ENCODE data around the gene PCNP. TPM values are rescaled to one million over a fixed set of nuclear protein-coding genes. Genes with fewer than 3 reads are reported as not detected.

PCNP gene
- total RNA-seq, 4 donors from 2014 or later = 107 to 159 (median 130) TPM

DNA sequence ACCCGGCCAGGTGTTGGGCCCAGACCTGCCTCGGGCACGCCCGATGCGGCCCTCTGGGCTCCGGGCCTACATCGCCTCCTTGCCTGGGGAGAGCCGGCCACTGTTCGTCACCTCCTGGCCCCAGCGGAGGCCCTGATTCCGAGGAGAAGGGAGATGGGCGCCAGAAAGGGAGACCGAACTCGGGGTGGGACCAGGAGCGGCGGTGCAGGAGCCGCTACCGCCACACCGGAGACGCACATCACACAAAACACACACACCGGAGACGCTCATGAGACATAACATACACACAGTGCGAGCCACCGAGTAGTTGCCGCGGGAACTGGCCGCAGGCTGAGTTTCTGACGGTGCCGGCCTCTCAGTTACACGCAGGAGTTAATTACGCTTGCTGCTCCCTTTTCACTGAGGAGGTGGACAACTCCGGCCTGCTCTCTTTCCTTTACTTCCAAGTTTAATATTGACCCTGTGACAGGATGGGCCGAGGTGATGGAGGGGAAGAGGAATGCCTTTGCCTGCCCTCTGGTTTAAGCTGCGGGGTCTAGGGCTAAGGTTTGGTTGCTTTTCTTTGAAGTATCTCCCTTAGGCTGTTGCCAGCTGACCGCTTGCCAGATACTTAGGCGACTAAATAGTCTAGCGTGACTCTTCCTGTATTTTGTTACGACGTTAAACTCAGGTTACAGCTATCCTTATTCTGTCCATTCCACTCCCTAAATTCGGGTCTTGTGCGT lies 570 bp downstream of the PCNP start:
- Histone ChIP-seq H3K4me1 (peaks cover 11 to 55% (median 12%) of the 10 kb centered on the region in 3 donors), H3K36me3 (peaks cover 0 to 12% of the 10 kb centered on the region in 2 donors)

GRCh38 chr3:101577286-101577685 lies 3.3 kb downstream of the PCNP start:
- Histone ChIP-seq H3K27me3 (no peaks in the 10 kb centered on the region), H3K9me3 (no peaks in the 10 kb centered on the region), H3K4me1 (peaks cover 11 to 82% (median 17%) of the 10 kb centered on the region in 3 donors), H3K27ac (no peak overlapping the region), H3K36me3 (peaks cover 0 to 12% of the 10 kb centered on the region in 2 donors), H3K4me3 (no peak overlapping the region)
- TF ChIP-seq POLR2AphosphoS5 (IDR thresholded peaks at IDR 0.05) = no peak
- TF ChIP-seq, protein P1, sequence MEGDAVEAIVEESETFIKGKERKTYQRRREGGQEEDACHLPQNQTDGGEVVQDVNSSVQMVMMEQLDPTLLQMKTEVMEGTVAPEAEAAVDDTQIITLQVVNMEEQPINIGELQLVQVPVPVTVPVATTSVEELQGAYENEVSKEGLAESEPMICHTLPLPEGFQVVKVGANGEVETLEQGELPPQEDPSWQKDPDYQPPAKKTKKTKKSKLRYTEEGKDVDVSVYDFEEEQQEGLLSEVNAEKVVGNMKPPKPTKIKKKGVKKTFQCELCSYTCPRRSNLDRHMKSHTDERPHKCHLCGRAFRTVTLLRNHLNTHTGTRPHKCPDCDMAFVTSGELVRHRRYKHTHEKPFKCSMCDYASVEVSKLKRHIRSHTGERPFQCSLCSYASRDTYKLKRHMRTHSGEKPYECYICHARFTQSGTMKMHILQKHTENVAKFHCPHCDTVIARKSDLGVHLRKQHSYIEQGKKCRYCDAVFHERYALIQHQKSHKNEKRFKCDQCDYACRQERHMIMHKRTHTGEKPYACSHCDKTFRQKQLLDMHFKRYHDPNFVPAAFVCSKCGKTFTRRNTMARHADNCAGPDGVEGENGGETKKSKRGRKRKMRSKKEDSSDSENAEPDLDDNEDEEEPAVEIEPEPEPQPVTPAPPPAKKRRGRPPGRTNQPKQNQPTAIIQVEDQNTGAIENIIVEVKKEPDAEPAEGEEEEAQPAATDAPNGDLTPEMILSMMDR (IDR thresholded peaks at IDR 0.05) = no peak
- TF ChIP-seq POLR2A (IDR thresholded peaks at IDR 0.05) = no peak
- no peak for TF ChIP-seq EP300 (IDR thresholded peaks at IDR 0.05)
- ATAC-seq = no peak
- 100% methylated on average over 1 to 4 of the region's 6 CpGs for WGBS, 2 donors (ENCODE audit: low coverage in 1 of 2)

More for the DNA sequence above, 570 bp downstream of the PCNP start:
- H3K27ac ChIP-seq = peak overlapping the region; percentile 95 to 99 (median 98)
- peak overlapping the region; percentile 69 to 93 for H3K4me3 ChIP-seq
- H3K9me3 ChIP-seq = no peaks in the 10 kb centered on the region
- no peaks in the 10 kb centered on the region for H3K27me3 ChIP-seq
- TF ChIP-seq POLR2AphosphoS5 (IDR thresholded peaks at IDR 0.05) (peak; percentile 40), POLR2A (IDR thresholded peaks at IDR 0.05) (peak in 1 of 2 donors; percentile 12), EP300 (IDR thresholded peaks at IDR 0.05) (no peak)
- TF ChIP-seq, protein P1 (IDR thresholded peaks at IDR 0.05) = no peak
- 0% methylated on average over 17 to 18 of the region's 41 CpGs for WGBS, 2 donors (ENCODE audit: low coverage in 1 of 2)
- ATAC-seq = peak; percentile 70

- WGBS, 2 donors (ENCODE audit: low coverage in 1 of 2) = 11 to 22% methylated on average over 1 of the region's 1 CpG
These were observed 14.6 kb downstream of the PCNP start for GRCh38 chr3:101588616-101589015.

GRCh38 chr3:101591071-101591470 lies 17.1 kb downstream of the PCNP start:
- H3K9me3 ChIP-seq = no peaks in the 10 kb centered on the region
- ATAC-seq = no peak
- H3K4me3 ChIP-seq = no peak overlapping the region
- H3K27me3 ChIP-seq = no peaks in the 10 kb centered on the region
- no peak overlapping the region for H3K27ac ChIP-seq
- H3K36me3 ChIP-seq = peaks cover 5 to 98% of the 10 kb centered on the region in 2 donors
- 65 to 67% methylated on average over 3 of the region's 3 CpGs for WGBS, 2 donors (ENCODE audit: low coverage in 1 of 2)
- peaks cover 0 to 1% (median 0%) of the 10 kb centered on the region in 3 donors for H3K4me1 ChIP-seq
- TF ChIP-seq POLR2A (IDR thresholded peaks at IDR 0.05) (no peak), POLR2AphosphoS5 (IDR thresholded peaks at IDR 0.05) (no peak), EP300 (IDR thresholded peaks at IDR 0.05) (no peak)
- TF ChIP-seq, protein P1 (IDR thresholded peaks at IDR 0.05) = no peak

More at GRCh38 chr3:101588616-101589015, 14.6 kb downstream of the PCNP start:
- Histone ChIP-seq H3K27me3 (no peaks in the 10 kb centered on the region), H3K9me3 (no peaks in the 10 kb centered on the region), H3K36me3 (peaks cover 5 to 90% of the 10 kb centered on the region in 2 donors), H3K4me1 (peaks cover 0 to 8% (median 0%) of the 10 kb centered on the region in 3 donors), H3K4me3 (no peak overlapping the region), H3K27ac (no peak overlapping the region)
- ATAC-seq = no peak
- TF ChIP-seq, protein P1 (IDR thresholded peaks at IDR 0.05) = no peak

DNA sequence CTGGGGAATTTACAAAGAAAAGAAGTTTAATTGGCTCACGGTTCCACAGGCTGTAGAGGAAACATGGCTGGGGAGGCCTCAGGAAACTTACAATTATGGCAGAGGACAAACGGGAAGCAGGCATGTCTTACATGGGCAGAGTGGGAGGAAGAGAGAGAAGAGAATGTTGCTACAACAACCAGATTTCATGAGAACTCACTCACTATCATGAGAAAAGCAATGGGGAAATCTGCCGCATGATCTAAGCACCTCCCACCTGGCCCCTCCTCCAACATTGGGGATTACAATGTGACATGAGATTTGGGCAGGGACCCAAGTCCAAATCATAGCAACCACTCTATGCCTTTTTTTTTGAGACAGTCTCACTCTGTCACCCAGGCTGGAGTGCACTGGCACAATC lies 28.8 kb downstream of the PCNP start:
- TF ChIP-seq, protein P1 (IDR thresholded peaks at IDR 0.05) = no peak
- TF ChIP-seq POLR2AphosphoS5 (IDR thresholded peaks at IDR 0.05) (no peak), EP300 (IDR thresholded peaks at IDR 0.05) (no peak), POLR2A (IDR thresholded peaks at IDR 0.05) (no peak)
- WGBS, 2 donors (ENCODE audit: low coverage in 1 of 2) = 76 to 83% methylated on average over 1 to 3 of the region's 3 CpGs
- H3K27me3 ChIP-seq = no peaks in the 10 kb centered on the region
- ATAC-seq = no peak
- H3K36me3 ChIP-seq = peaks cover 0 to under 1% of the 10 kb centered on the region in 2 donors
- no peak overlapping the region for H3K27ac ChIP-seq
- no peak overlapping the region for H3K4me3 ChIP-seq
- H3K9me3 ChIP-seq = no peaks in the 10 kb centered on the region
- H3K4me1 ChIP-seq = no peaks in the 10 kb centered on the region

Data from gastroesophageal sphincter (tissue), 4 donors.